HG03460 (cell line): Measurements from ENCODE around the gene BEGAIN.

Experiments used
- ATAC-seq: cut with Tn5 transposase; IDR thresholded peaks from one replicate; pipeline ENCODE4 v1.9.1; 2021; ENCODE audit not compliant: unreplicated experiment

The BEGAIN gene

DNA sequence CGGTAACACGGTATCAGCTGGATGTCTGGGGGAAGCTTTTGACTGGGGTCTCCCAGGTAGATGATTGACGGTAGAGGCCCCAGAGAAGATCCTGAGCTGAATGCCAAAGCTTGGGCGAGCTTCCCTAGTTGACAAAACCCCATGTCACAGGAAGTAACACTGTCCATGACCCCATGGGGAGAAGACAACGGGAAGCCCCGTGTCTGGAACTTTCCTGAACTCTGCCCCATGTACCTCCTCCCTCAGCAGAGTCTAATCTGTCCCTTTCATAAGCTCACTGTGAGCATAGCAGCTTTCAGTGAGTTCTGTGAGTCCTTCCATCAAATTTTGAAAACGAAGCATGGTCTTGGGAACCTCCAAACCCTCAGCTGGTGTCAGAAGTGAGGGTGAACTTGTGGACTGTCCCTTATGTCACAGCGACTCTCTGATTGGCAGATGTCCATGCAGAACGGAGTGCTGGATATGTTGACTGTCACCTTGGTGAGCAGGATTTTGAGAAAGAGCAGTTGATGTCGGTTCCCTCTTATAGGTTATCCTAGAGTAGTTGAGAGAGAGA, 29.7 kb upstream of the BEGAIN start:
- ATAC-seq = no peak

DNA sequence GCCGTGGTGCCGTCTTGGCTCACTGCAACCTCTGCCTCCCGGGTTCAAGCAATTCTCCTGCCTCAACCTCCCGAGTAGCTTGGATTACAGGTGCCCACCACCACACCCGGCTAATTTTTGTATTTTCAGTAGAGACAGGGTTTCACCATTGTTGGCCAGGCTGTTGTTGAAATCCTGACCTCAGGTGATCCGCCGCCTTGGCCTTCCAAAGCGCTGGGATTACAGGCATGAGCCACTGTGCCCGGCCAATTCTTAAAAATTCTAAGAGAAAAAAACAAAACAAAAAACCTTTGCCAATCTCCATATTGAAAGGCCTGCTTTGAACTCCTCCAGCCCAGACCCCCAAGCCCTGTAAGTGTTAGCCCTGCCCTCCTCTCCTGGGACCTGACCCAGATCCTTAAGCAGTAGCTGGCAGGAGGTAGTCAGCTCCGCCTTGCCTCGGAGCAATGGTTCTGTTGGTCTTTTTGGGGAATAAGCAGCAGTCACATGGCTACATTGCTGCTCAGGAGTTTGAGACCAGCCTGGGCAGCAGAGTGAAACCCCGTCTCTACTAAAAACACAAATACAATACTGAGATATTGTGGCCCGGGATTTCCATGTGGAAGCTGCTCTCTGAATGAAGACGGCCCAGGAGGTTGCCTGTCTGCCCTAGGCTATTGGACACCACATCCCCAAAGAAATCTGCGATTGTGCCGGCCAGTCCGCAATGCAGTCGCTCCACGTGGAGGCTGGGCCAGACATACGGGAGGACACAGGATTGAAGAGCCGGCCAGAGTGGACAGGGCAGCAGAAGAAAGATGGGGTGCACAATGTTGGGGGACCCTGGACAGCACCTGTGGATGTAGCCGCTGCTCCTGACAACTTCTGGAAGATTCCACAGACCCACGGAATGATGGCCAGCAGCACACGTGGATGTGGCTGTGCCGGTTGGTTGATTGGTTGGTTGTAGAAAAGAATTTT, 28.8 kb upstream of the BEGAIN start:
- no peak for ATAC-seq

GRCh38 chr14:100614803-100615202, 27.6 kb upstream of the BEGAIN start:
- ATAC-seq = no peak

- ATAC-seq = no peak
These were observed 25.8 kb upstream of the BEGAIN start for GRCh38 chr14:100612986-100613385.

- no peak for ATAC-seq
These were observed 24.7 kb upstream of the BEGAIN start for GRCh38 chr14:100611811-100612480.

- ATAC-seq = no peak
These were observed 23.4 kb upstream of the BEGAIN start for GRCh38 chr14:100610511-100611217.

GRCh38 chr14:100609941-100610391, 22.7 kb upstream of the BEGAIN start:
- no peak for ATAC-seq

DNA sequence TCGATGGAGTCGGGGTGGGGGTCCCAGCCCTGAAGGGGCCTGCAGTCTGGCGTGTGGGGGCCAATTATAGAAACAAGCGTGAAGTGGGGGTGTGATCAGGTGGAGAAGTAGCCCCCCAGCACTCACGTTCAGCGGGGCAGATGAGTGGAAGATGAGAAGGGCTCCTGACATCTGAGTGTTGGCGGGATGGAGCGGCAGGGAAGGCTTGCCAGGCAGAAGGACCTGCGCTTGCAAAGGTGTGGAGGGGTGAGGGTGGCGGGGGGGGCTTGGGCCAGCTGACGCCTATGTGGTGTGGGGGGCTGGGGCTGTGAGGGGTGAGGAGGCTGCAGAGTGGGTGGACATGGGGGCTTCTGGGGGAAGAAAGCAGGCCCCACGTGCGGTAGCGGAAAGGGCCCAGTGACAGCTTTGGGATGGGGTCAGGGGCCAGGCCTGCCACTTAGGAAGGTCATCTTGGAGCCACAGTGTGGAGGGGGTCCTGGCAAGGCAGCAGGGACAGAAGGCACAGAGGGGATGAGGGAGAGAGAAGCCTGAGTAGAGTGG, 22.2 kb upstream of the BEGAIN start:
- no peak for ATAC-seq

- ATAC-seq = no peak
These were observed 21.5 kb upstream of the BEGAIN start for GRCh38 chr14:100608586-100609330.

DNA sequence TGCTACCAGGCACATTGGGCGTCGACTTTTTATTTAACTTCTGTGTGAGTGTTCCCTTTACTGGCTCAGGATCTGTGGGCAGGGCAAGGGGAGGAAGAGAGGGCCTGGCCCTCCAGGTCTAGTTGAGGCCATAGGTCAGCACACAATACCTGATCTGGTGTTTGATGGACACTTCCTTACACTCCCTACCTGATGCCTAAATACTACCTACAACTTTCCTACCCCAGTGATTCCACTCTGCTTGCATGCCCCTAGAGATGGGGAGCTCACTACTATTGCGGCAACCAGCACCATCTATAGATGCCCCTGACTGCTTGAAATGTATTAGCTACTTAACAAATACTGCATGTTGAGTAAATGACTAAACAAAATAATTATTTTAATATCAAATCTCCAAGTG, 20.8 kb upstream of the BEGAIN start:
- ATAC-seq = no peak

- ATAC-seq = no peak
These were observed 20.4 kb upstream of the BEGAIN start for GRCh38 chr14:100607611-100607956.

- ATAC-seq = no peak
These were observed 19.7 kb upstream of the BEGAIN start for GRCh38 chr14:100606687-100607610.

- ATAC-seq = no peak
These were observed 18.8 kb upstream of the BEGAIN start for GRCh38 chr14:100605706-100606686.

DNA sequence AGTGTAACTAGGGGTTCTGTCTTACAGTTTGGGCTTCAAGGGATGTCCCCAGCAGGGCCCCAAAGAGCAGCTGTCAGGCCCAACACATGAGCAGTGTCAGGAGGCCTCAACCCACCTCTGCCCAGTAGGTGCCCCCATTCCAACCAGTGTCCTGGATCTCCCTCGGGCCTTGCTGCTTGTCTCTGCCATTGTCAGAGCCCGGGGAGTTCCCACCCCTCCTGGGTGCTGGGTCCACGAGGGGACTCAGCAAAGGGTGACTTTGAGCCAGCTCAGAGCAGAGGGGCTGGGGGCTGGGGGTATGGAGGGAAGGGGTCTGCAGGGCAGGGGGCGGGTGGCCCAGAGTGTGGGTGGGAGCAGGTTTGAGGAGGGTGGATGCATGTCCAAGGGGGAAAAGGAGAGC, 18.0 kb upstream of the BEGAIN start:
- ATAC-seq = no peak

DNA sequence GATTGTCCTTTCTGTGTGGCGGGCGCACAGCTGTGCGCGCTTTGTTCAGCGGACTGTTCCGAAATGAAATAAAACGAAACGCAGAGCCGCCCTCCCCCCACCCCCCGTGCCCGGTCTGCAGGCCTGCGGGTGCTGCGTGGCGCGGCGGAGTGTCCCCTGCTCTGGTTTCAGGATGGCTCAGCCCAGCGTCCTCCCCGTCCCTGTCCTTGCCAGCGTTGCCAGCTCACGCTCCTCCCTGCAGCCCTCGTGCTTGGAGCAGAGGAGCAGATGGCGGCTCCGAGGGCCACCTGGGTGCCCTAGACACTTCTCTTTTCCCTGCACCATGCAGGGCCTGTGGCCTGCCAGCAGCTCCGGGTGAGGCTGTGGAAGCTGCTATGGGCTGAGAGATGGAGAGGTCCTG, 17.5 kb upstream of the BEGAIN start:
- ATAC-seq = no peak

- no peak for ATAC-seq
These were observed 16.9 kb upstream of the BEGAIN start for GRCh38 chr14:100604121-100604501.

GRCh38 chr14:100603341-100604120, 16.3 kb upstream of the BEGAIN start:
- ATAC-seq = no peak
